GM13977 (cell line): ENCODE measurements around the gene HERC6.

ENCODE experiments used
- DNase-seq: peaks from one replicate; pipeline ENCODE4 v3.0.0; 2012; ENCODE audit warnings: low spot score
- CTCF ChIP-seq: IDR thresholded peaks from 2 replicates; pipeline ENCODE4 v1.5.1; 2012; ENCODE audit warnings: mild to moderate bottlenecking, control low read depth; ENCODE audit not compliant: insufficient read depth; ENCODE audit errors: extremely low read depth, missing control alignments
- in situ Hi-C: fragments of 300-500 bp; cut with MboI; formaldehyde crosslinking; loops from one replicate; pipeline ENCODE4 v1.12.0; 2022; ENCODE audit warnings: low sequenced_read_pairs, low pct_unique_long_range_greater_than_20kb, mixed read lengths, inconsistent platforms; ENCODE audit not compliant: unreplicated experiment

HERC6 gene

GRCh38 chr4:88390128-88390527 lies 11.5 kb downstream of the HERC6 start:
- DNase-seq = no peak
- in situ Hi-C loops = no loop called here

GRCh38 chr4:88391703-88392102 lies 13.1 kb downstream of the HERC6 start:
- in situ Hi-C loops = no loop called here
- TF ChIP-seq CTCF = no peak
- no peak for DNase-seq

More at GRCh38 chr4:88390128-88390527, 11.5 kb downstream of the HERC6 start:
- TF ChIP-seq CTCF = no peak

- no peak for DNase-seq
- TF ChIP-seq CTCF = no peak
- in situ Hi-C loops = no loop called here
Measured at GRCh38 chr4:88396681-88397080, 18.0 kb downstream of the HERC6 start.

- in situ Hi-C loops = no loop called here
- no peak for DNase-seq
- no peak for TF ChIP-seq CTCF
Measured at GRCh38 chr4:88398381-88398780, 19.7 kb downstream of the HERC6 start.

GRCh38 chr4:88409206-88409605 lies 30.6 kb downstream of the HERC6 start:
- no peak for DNase-seq
- in situ Hi-C loops = no loop called here
- no peak for TF ChIP-seq CTCF

GRCh38 chr4:88409789-88410188 lies 31.1 kb downstream of the HERC6 start:
- no peak for TF ChIP-seq CTCF
- DNase-seq = no peak
- in situ Hi-C loops = no loop called here

- TF ChIP-seq CTCF = no peak
- no peak for DNase-seq
- in situ Hi-C loops = no loop called here
Measured at GRCh38 chr4:88411491-88412096, 32.9 kb downstream of the HERC6 start.
